Skeletal muscle tissue (tissue), 4 donors: ENCODE data around the gene SORBS2. TPM values are rescaled to one million over a fixed set of nuclear protein-coding genes. Genes with fewer than 3 reads are reported as not detected.
"Not testable (repeated sequence)": the region's sequence is repeated elsewhere in the genome, so short reads cannot be mapped to it uniquely, and the experiment has no call there.

Experiments used
- H3K27ac ChIP-seq: one replicate; pipeline ENCODE4 v1.7.0; 2013; ENCODE audit warnings: mild to moderate bottlenecking, low read depth, low read length, inconsistent platforms
- H3K27me3 ChIP-seq, 3 donors: one replicate each; pipeline ENCODE4 v1.7.0; 2013; ENCODE audit warnings: low read length in 3 of 3; ENCODE audit not compliant: control insufficient read depth in 3 of 3, insufficient read depth in 3 of 3
- H3K36me3 ChIP-seq, 3 donors: one replicate each; pipeline ENCODE4 v1.7.0; 2013; ENCODE audit warnings: low read length in 3 of 3; ENCODE audit not compliant: control insufficient read depth in 3 of 3, insufficient read depth in 3 of 3
- H3K4me1 ChIP-seq, 3 donors: one replicate each; pipeline ENCODE4 v1.7.0; 2013; ENCODE audit warnings: low read length in 3 of 3, mild to moderate bottlenecking in 3 of 3; ENCODE audit not compliant: control insufficient read depth in 3 of 3, insufficient read depth in 3 of 3
- H3K4me3 ChIP-seq, 3 donors: one replicate each; pipeline ENCODE4 v1.7.0; 2013; ENCODE audit warnings: low read length in 3 of 3
- H3K9ac ChIP-seq, 3 donors: one replicate each; pipeline ENCODE4 v1.7.0; 2013; ENCODE audit warnings: low read length in 3 of 3, mild to moderate bottlenecking in 3 of 3, moderate library complexity in 2 of 3, low read depth in 1 of 3
- H3K9me3 ChIP-seq, 3 donors: one replicate each; pipeline ENCODE4 v1.7.0; 2013; ENCODE audit warnings: low read length in 3 of 3; ENCODE audit not compliant: control insufficient read depth in 3 of 3
- total RNA-seq: library from RNA; depleted of rRNA; stranded (reverse); fragments of >200 nt; gene quantifications from one replicate; pipeline ENCODE4 v1.2.3, GENCODE V29; 2014
- donor health status: Osteomylitis.

Gene SORBS2
- 14.1 TPM for total RNA-seq

DNA sequence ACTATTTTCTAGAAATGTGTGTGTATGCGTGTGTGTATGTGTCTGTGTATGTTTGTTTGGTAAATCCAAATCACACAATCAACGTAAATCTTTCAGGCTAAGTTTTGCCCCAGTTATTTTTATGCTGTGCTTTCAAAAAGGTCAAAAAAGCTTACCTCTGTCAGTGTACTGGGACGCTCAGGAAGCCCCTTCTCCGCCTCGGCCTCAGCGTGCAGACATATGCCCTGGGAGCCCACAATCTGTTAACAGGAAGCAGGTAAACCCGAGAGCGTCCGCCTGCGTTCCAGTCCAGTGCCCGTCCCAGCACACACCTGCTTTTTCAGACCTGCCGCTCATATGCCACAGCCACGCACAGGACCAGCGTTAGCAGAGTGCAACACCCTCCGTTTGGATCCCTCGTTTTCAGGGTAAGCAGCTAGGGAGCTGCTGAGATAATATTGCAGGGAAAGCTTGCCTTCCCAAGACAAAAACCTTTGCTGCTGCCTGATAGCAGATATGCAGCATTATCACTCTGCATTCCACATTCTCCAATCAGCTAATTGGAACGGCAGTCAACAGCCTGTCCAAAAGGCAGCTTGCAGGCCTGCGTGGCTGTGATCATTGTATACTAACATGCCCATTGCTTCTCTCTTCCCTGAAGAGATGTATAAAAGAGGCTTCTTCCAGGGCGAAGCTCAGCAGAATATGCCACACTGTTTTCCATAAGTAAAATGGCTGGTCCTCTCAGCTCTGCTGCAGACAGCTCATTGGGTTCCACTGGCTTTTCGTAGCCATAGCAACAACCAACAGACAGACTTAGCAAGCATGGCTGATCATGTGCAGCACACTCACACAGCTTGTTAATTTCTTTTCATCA is at the start of gene SORBS2:
Gene SORBS2 (minus strand): TSS at position 686 of the 856 bp plus-strand sequence. CDS start 121,623 bp downstream, outside the sequence.
- Histone ChIP-seq H3K9me3 (no peaks in the 10 kb centered on the region), H3K9ac (peak within 1 kb of the TSS in 2 of 3 donors; percentile 5 to 65), H3K4me3 (peak within 1 kb of the TSS in 2 of 3 donors; percentile 36 to 49), H3K27me3 (no peaks in the 10 kb centered on the region), H3K27ac (no peak within 1 kb of the TSS), H3K36me3 (no peaks in the 10 kb centered on the region), H3K4me1 (peaks cover 0 to 4% (median 0%) of the 10 kb centered on the region in 3 donors)

DNA sequence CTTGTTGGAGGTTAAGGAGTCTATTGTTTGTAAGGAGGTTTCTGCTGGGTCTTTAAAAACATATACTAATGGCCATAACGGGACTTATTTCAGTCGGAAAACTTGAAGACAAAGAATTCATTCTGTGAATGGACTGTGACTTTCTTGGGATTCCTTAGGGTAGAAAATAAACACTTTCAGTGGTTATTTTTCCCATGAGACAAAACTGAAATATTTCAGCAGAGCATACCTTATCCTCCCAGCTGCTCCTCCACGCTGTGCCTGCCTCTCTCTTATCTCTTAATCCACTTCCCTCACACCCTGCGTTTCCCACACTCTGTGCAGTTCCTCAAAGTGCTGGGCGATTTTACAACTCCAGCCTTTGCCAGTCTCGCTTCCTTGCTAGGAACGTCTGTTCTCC is 47.1 kb upstream of the SORBS2 start:
- H3K36me3 ChIP-seq = no peaks in the 10 kb centered on the region
- H3K27me3 ChIP-seq = no peaks in the 10 kb centered on the region
- no peak overlapping the region for H3K9ac ChIP-seq
- H3K27ac ChIP-seq = no peak overlapping the region
- no peaks in the 10 kb centered on the region for H3K4me1 ChIP-seq
- H3K4me3 ChIP-seq = no peak overlapping the region
- no peaks in the 10 kb centered on the region for H3K9me3 ChIP-seq

GRCh38 chr4:185857561-185857960 is 45.6 kb upstream of the SORBS2 start:
- H3K9me3 ChIP-seq, H3K9ac ChIP-seq, H3K4me3 ChIP-seq, H3K36me3 ChIP-seq, H3K4me1 ChIP-seq, H3K27ac ChIP-seq, H3K27me3 ChIP-seq: not testable (repeated sequence)

- Histone ChIP-seq H3K27me3 (no peaks in the 10 kb centered on the region), H3K9ac (no peak overlapping the region), H3K9me3 (peaks cover 0 to 3% (median 0%) of the 10 kb centered on the region in 3 donors), H3K36me3 (no peaks in the 10 kb centered on the region), H3K4me1 (no peaks in the 10 kb centered on the region), H3K27ac (no peak overlapping the region), H3K4me3 (no peak overlapping the region)
These were observed 41.8 kb upstream of the SORBS2 start for GRCh38 chr4:185853841-185854240.

GRCh38 chr4:185852961-185853360 is 41.0 kb upstream of the SORBS2 start:
- H3K9ac ChIP-seq = no peak overlapping the region
- peaks cover 0 to 1% (median under 1%) of the 10 kb centered on the region in 3 donors for H3K4me1 ChIP-seq
- no peaks in the 10 kb centered on the region for H3K27me3 ChIP-seq
- peaks cover 0 to 3% (median 0%) of the 10 kb centered on the region in 3 donors for H3K9me3 ChIP-seq
- H3K36me3 ChIP-seq = no peaks in the 10 kb centered on the region
- no peak overlapping the region for H3K4me3 ChIP-seq
- no peak overlapping the region for H3K27ac ChIP-seq

- no peak overlapping the region for H3K9ac ChIP-seq
- no peak overlapping the region for H3K27ac ChIP-seq
- H3K9me3 ChIP-seq = peaks cover 0 to 3% (median 0%) of the 10 kb centered on the region in 3 donors
- no peak overlapping the region for H3K4me3 ChIP-seq
- H3K4me1 ChIP-seq = peaks cover 6 to 13% (median 10%) of the 10 kb centered on the region in 3 donors
- no peaks in the 10 kb centered on the region for H3K36me3 ChIP-seq
- H3K27me3 ChIP-seq = no peaks in the 10 kb centered on the region
These were observed 37.9 kb upstream of the SORBS2 start for GRCh38 chr4:185849664-185850550.

DNA sequence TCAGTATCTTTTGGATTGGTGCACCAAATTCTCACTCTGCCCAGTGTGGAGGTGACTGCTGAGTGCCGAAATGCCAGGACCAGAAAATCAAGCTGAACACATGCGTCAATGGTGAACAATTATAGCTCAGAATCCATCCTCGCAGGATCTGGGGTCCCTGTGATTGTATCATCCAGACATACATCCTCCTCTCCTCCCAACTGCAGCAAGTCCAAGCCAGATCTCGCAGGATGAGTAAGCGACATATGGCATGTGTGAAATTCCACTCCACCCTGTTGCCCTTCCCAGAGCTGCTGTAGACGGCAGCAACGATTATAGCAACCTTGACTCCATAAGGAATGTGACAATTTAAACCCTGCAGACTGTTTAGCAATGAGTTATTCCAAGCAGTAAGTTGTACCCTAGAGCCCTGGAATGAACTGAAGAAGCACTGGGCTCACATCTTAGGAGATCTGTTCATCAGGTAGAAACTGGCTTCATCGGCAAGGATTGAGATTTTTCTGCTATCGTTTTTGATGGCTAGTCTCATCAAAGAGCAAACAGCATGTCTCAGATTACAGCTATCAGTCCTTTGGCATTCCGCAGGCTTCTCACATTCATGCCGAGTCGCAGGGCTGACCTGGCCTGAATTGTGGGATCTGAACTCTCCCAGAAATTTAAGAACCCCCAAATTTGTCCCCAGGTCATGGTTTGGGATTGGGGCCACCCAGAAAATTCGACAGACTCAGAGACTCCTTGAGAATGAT is 35.5 kb upstream of the SORBS2 start:
- H3K4me3 ChIP-seq = peak overlapping the region in 2 of 3 donors; percentile 18 to 45
- H3K4me1 ChIP-seq = peaks cover 6 to 13% (median 10%) of the 10 kb centered on the region in 3 donors
- peaks cover 0 to 3% (median 0%) of the 10 kb centered on the region in 3 donors for H3K9me3 ChIP-seq
- no peaks in the 10 kb centered on the region for H3K27me3 ChIP-seq
- no peak overlapping the region for H3K9ac ChIP-seq
- peak overlapping the region; percentile 14 for H3K27ac ChIP-seq
- H3K36me3 ChIP-seq = no peaks in the 10 kb centered on the region

DNA sequence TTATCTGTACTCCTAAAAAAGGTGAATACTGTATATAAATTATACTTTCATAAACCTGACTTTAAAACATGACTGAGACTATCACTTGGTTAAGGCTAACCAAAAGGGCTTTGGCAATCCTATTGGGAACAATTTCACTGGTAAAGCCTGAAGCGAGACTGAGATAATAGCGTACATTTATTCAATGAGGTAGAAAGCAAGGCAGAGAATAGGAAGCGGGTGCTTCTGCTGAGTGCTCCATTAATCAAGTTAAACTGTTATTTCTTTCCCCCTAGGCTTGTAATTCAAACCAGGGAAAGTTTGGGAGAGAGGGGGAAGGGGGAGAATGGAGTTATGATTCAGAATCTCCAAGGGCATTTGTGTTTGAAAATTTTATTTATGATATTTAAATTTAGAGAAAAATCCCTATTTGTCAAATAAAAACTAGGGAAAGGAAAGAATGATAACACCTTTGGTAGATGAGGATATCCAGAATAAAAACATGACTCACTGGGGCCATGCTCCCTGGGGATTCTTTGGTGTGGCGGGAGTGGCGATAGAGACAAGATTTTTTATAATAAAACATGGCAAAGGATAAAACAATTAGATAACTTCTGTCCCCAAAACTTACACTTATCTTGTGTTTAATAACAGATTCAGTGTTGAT is 34.6 kb upstream of the SORBS2 start:
- Histone ChIP-seq H3K4me3 (no peak overlapping the region), H3K9ac (no peak overlapping the region), H3K9me3 (peaks cover 0 to 3% (median 0%) of the 10 kb centered on the region in 3 donors), H3K4me1 (peaks cover 6 to 13% (median 10%) of the 10 kb centered on the region in 3 donors), H3K27me3 (no peaks in the 10 kb centered on the region), H3K36me3 (no peaks in the 10 kb centered on the region), H3K27ac (no peak overlapping the region)

- peaks cover 6 to 13% (median 10%) of the 10 kb centered on the region in 3 donors for H3K4me1 ChIP-seq
- no peaks in the 10 kb centered on the region for H3K36me3 ChIP-seq
- H3K9ac ChIP-seq = no peak overlapping the region
- H3K9me3 ChIP-seq = peaks cover 0 to 3% (median 0%) of the 10 kb centered on the region in 3 donors
- H3K4me3 ChIP-seq = no peak overlapping the region
- no peak overlapping the region for H3K27ac ChIP-seq
- H3K27me3 ChIP-seq = no peaks in the 10 kb centered on the region
These were observed 34.0 kb upstream of the SORBS2 start for GRCh38 chr4:185845966-185846365.
